ENCODE results near the gene CLIP3.

GRCh38 chr19:36019061-36019670 lies 13.5 kb downstream of the CLIP3 start:
- TF ChIP-seq CTCF (conservative IDR thresholded peaks at IDR 0.05; ENCODE audit: low read depth in 2 of 2) = no peak
- TF ChIP-seq EZH2 (IDR thresholded peaks at IDR 0.05; ENCODE audit: low read depth, unreplicated experiment) = no peak
- no peak for TF ChIP-seq CREB1 (CRISPR knock-in tag; IDR thresholded peaks at IDR 0.05; ENCODE audit: low read depth)
- TF ChIP-seq REST (IDR thresholded peaks at IDR 0.05; ENCODE audit: unreplicated experiment) = no peak
- TF ChIP-seq POLR2AphosphoS5 (IDR thresholded peaks at IDR 0.05; ENCODE audit: low read depth) = no peak
- no peak for TF ChIP-seq EZH2phosphoT487 (IDR thresholded peaks at IDR 0.05; ENCODE audit: unreplicated experiment)
- no peak for TF ChIP-seq ETS1 (IDR thresholded peaks at IDR 0.05)
- TF ChIP-seq STAT1 (IDR thresholded peaks at IDR 0.05; ENCODE audit: unreplicated experiment) = no peak
- no peak for TF ChIP-seq NANOG (IDR thresholded peaks at IDR 0.05; ENCODE audit: borderline replicate concordance)
- TF ChIP-seq ZNF114 (CRISPR knock-in tag; IDR thresholded peaks at IDR 0.05) = no peak
- no peak for TF ChIP-seq ZNF331 (CRISPR knock-in tag; IDR thresholded peaks at IDR 0.05; ENCODE audit: low read depth)
